ENCODE measurements around the gene EVA1C.

GRCh38 chr21:32523988-32524719 lies 111.6 kb downstream of the EVA1C start:
- no peak for TF ChIP-seq CTCF (conservative IDR thresholded peaks at IDR 0.05 in 1 of 2, IDR thresholded peaks at IDR 0.05 in 1 of 2; ENCODE audit: low read depth in 1 of 2, low read length in 2 of 2)
- no peak for TF ChIP-seq EZH2 (IDR thresholded peaks at IDR 0.05; ENCODE audit: low read length, missing control alignments)
